ENCODE measurements around the gene CENPP. TPM values are rescaled to one million over a fixed set of nuclear protein-coding genes. Genes with fewer than 3 reads are reported as not detected.

Gene CENPP
- total RNA-seq, 1 donor from 2014 or later: 4.4 TPM

DNA sequence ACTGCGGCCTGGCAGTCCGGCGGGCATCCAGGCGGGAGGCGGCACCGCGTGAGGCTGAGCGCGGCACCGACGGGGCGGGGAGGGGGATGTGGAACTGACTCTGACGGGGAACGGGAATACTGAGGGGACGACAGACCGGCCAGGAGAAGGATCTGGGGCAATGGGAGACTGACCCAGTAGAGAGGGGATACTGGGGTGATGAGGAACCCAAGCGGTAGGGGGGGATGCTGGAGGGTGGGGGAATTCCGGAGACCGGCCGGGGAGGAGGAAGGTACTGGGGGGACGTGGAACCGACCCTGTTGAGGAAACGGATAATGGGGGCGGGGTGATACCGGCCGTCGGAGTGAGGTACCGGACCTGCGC is 343.8 kb downstream of the CENPP start:
- no peak for DNase-seq (ENCODE audit: low read depth)
- TF ChIP-seq, protein P1, sequence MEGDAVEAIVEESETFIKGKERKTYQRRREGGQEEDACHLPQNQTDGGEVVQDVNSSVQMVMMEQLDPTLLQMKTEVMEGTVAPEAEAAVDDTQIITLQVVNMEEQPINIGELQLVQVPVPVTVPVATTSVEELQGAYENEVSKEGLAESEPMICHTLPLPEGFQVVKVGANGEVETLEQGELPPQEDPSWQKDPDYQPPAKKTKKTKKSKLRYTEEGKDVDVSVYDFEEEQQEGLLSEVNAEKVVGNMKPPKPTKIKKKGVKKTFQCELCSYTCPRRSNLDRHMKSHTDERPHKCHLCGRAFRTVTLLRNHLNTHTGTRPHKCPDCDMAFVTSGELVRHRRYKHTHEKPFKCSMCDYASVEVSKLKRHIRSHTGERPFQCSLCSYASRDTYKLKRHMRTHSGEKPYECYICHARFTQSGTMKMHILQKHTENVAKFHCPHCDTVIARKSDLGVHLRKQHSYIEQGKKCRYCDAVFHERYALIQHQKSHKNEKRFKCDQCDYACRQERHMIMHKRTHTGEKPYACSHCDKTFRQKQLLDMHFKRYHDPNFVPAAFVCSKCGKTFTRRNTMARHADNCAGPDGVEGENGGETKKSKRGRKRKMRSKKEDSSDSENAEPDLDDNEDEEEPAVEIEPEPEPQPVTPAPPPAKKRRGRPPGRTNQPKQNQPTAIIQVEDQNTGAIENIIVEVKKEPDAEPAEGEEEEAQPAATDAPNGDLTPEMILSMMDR (conservative IDR thresholded peaks at IDR 0.05; ENCODE audit: low read depth, low read length): no peak
- peak overlapping the region; percentile 91 for H3K4me3 ChIP-seq (ENCODE audit: low read depth, low read length)

Other genes with a start within 250 kb of the CENPP start
- gene SPTLC1, start 210.5 kb upstream of the CENPP start, total RNA-seq: 84.4 and 91.8 TPM in 2 replicates
- 98.2 and 185 TPM in 2 replicates for gene IARS1, start 32.3 kb upstream of the CENPP start, total RNA-seq
- 19.8 and 26.9 TPM in 2 replicates for gene NOL8, start 603 bp upstream of the CENPP start, total RNA-seq
- not detected in 2 replicates for gene OGN, start 78.6 kb downstream of the CENPP start, total RNA-seq
- not detected in 2 replicates for gene OMD, start 98.5 kb downstream of the CENPP start, total RNA-seq
- not detected in 2 replicates for gene ASPN, start 156.6 kb downstream of the CENPP start, total RNA-seq
- gene ECM2, start 210.0 kb downstream of the CENPP start, total RNA-seq: not detected in 2 replicates

Measured in epithelial cell of proximal tubule (primary cell).